HG02973 (cell line): ENCODE measurements around the gene RECK.
A peak's percentile ranks its signal among the peaks of the same experiment; 100 is the strongest.

ENCODE experiments used
- ATAC-seq: cut with Tn5 transposase; IDR thresholded peaks from one replicate; pipeline ENCODE4 v1.9.1; 2021; ENCODE audit warnings: moderate library complexity; ENCODE audit not compliant: unreplicated experiment

RECK gene

GRCh38 chr9:36135741-36136271 lies 99.1 kb downstream of the RECK start:
- no peak for ATAC-seq

- peak; percentile 91 for ATAC-seq
These were observed 99.7 kb downstream of the RECK start, which contains the start of gene GLIPR2 for GRCh38 chr9:36136272-36136893. TSS of gene GLIPR2 (plus strand) at chr9:36136733. CDS start at chr9:36136779, 46 bp downstream.

DNA sequence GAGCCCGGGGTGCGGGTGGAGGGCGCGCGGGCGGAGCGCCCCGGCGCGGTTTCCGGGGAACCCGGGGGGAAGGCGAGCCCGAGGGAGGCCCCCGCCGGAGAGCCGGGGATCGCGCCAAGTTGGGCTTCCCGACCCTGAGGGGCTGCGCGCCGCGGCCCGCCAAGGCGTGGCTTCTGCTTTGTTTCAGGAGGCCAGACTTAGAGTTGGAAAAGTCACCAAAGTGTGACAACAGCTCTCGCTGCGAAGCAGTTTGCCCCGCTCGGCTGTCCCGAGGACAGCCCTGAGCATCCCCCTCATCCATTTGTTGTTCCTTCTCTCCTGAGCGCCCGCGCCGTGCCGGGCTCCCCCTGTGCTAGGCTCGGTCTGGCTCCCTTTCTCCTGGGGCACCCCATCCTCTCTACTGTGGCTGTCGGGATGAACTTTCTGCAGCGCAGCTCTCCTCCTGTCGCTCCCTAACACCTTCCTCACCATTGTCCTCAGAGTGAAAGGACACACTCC lies 100.2 kb downstream of the RECK start:
- peak; percentile 25 for ATAC-seq

- no peak for ATAC-seq
These were observed 100.8 kb downstream of the RECK start for GRCh38 chr9:36137392-36138004.

- ATAC-seq, result no peak
These were observed 101.8 kb downstream of the RECK start for GRCh38 chr9:36138496-36138895.

GRCh38 chr9:36138901-36139300 lies 102.2 kb downstream of the RECK start:
- ATAC-seq, result no peak

DNA sequence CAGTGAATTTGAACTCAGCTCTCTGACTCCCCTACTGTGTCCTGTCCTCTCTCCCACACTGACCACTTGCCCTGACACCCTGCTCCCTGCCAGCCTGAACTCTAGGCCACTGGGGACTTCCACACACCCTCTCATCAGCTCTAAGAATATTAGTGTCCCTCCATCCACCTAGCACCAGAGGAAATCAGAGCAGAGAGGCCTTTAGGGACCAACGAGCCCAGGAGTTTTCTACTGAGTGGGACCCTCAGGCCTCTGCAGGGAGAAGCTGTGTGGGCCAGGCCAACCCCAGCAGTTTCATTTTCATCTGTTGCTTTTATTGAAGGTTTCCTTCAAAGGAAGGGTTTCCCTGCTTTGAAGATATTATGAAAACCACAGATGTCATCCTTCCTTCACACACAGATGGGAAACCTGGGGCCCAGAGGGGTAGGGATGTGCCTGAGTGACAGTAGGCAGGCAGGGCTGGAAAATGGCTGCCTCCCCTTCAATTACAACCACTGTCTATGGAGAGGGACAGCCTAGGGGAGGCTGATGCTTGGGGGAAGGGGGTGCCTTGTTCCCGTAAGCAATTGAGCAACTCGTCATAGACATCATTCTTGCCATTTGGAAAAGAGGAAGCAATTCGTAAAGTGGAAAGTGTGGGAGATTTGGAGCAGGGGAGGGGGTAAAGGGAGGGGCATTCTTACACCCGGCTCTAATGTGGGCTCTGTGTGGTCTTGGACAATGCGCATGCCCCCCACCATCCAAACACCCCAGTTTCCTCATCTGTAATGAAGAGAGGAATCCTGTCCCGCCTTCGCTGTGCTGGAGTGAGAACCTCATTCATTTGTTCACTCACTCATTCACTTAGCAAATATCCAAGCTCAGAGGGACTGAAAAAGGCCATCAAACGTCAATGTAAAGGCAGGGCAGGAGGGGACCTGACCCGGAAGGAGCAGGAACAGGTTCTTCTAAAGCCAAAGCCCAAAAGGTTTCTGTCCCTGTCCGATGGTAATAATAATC lies 103.7 kb downstream of the RECK start:
- no peak for ATAC-seq

- ATAC-seq, result no peak
These were observed 104.6 kb downstream of the RECK start for GRCh38 chr9:36141288-36141687.

DNA sequence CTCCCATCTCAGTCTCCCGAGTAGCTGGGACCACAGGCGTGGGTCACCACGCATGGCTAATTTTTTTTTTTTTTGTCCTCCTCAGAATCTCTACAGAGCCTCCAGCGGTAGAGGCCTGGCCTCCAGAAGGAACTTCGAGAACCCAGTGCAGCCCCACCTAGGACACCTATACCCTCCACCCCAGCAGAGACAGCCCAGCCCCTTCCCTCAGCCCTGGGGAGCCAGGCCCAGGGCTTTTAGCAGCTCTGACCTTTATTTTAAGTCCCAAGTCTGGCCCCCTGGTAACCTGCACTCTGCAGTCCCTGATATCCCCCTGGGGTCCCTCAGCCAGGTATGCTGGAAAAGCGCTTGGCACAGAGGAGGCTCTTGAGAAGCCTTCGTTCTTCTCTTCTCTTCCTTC lies 105.0 kb downstream of the RECK start:
- ATAC-seq, result no peak

DNA sequence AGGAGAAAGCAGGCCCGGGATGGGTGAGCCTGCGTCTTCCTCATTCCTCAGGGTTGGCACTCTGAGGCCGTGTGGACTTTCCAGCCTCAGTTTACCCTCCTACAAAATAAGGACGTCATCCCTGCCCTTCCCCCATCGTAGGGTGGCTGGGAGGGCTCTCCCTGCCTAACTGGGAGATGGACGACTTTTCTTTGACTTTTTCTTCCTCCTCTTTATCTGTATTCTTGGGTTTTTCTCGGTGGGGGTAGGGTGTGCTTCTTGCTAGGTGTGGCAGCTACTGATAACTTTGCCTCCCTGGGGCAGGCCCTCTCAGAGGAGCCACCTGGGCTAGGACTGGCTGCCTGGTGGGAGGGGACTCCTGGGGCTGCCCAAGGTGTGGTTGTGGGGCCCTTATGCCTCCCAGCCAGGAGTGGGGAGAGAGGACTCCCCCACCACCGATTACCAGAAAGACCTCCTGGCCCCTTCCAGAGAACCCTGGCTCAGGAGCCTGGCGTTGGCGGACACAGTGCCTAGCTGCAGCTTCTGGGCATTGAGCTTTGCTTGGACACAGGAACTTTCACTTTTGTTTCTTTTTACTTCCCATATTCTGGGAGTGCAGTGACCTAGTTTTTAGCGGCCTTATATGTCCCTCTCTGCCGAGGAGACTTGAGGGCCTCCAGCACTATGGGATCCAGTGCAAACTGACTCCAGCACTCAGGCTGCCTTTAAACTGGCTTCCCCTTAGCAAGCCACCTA lies 106.0 kb downstream of the RECK start:
- ATAC-seq, result no peak

DNA sequence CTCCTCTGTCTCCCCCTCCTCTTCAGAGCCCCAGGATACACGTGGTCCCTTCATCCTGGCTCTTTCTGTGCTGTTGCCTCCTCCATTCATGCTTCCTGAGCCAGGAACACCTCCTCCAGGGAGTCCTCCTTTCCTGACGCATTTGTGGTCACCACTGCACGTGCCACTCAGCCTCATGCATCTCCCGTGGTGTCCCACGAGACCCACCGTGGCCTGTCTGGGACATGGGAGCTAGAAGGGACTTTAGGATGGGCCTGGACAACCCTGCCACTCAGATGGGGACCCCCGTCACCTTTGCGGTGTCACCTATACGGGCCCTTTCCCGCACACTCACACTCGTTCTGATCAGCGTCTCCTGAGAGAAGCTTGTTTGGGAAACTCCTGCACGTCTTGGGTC lies 106.5 kb downstream of the RECK start:
- ATAC-seq, result no peak

DNA sequence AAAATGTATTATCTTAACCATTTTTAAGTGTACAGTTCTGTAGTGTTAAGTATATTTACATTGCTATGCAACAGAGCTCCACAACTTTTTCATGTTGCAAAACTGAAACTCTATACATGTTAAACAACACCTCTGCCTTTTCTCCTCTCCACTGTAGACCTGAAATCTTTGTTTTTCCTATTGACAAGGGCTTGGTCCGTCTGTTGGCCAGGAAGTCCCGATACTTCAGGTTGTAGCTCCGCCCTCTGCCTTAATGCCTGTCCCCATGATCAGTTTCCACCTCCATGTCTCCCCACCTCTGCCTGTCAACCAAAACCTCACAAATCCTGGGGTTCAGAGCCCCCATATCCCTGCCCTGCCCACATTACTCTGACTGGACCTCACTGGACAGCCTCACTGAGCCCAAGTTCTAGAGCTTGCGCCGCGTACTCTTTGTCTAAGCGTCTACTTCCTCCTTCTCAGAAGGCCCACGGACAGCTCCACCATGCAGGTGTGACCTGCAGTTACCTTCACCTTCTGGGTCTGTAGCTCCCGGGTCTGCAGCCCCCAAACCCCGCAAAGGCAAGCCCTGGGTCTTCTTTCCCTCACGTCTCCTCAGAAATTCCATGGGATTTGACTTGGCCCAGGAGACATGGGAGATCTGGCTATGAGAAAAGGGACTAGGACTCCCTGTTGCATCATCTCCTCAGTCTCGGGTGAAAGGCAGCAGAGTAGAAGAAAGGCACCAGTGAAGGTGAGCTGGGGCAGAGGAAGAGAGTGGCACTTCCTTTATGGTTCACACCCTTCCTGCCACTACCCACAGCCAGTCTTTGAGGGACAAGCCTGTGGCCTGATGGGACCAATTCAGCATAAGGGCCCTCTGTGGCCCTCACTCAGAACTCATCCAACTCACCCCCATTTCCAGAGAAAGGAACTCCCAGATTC lies 107.9 kb downstream of the RECK start:
- ATAC-seq, result no peak

GRCh38 chr9:36145970-36146369 lies 109.3 kb downstream of the RECK start:
- ATAC-seq, result no peak

- ATAC-seq, result no peak
These were observed 109.9 kb downstream of the RECK start for GRCh38 chr9:36146651-36147050.

GRCh38 chr9:36147441-36148175 lies 110.9 kb downstream of the RECK start:
- no peak for ATAC-seq

DNA sequence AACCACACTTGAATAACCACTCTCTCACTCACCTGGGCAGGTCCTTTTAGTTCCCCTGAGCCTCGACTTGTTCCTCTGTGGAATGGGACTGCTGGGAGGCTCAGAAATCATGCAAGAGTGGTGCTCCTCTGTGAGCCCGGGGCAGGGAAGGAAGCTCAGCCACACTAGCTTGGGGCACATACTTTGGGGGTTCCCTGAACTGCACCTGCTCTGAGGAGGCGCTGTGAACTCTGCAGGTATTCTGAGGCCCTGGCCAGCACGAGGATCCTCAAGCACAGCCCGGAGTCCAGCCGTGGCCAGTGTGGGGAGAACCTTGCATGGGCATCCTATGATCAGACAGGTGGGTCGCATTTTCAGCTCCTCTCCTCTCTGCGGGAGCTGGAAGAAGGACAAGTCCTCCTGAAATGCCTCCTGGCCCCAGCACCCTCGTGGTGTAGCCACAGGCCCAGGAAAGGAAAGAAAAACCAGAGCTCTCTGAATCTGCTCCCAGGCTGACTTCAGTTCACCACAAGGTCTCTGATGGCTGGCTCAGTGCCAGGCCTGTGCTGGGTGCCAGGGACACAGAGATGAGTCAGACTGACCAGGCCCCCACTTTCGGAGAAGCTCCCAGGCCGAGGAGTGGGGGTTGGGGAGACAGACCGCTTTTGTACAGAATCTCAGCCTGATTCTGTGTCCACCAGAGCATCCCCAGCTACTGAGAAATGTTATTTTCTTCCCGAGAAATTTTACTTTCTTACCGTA lies 111.8 kb downstream of the RECK start:
- no peak for ATAC-seq

GRCh38 chr9:36149197-36149596 lies 112.5 kb downstream of the RECK start:
- ATAC-seq, result no peak
